DND-41 (cell line): ENCODE measurements around the gene THG1L.

Source experiments
- ATAC-seq: fragments of 200-7000 bp; cut with Tn5 transposase; 3 replicates; pipeline ENCODE4 v1.9.1; 2021; ENCODE audit warnings: low read depth; ENCODE audit not compliant: insufficient read depth
- DNase-seq: peaks from one replicate; pipeline ENCODE4 v3.0.0-alpha.2; 2020
- H2AFZ ChIP-seq: 2 replicates; pipeline ENCODE4 v1.6.0; 2012; ENCODE audit warnings: low read depth, low read length
- H3K27ac ChIP-seq: 2 replicates; pipeline ENCODE4 v1.5.1; 2012; ENCODE audit warnings: low read length, inconsistent platforms
- H3K27me3 ChIP-seq: fragments of 200-600 bp; sonication (generic); 2 replicates; pipeline ENCODE4 v1.6.0; 2012; ENCODE audit warnings: low read length, mild to moderate bottlenecking, inconsistent platforms; ENCODE audit not compliant: insufficient read depth, poor library complexity
- H3K36me3 ChIP-seq: 2 replicates; pipeline ENCODE4 v1.5.1; 2012; ENCODE audit warnings: low read length, inconsistent platforms; ENCODE audit not compliant: insufficient read depth
- H3K4me1 ChIP-seq: 2 replicates; pipeline ENCODE4 v1.5.1; 2012; ENCODE audit warnings: mild to moderate bottlenecking, low read length; ENCODE audit not compliant: insufficient read depth
- H3K4me2 ChIP-seq: 2 replicates; pipeline ENCODE4 v1.6.0; 2012; ENCODE audit warnings: mild to moderate bottlenecking, moderate library complexity, low read length, inconsistent platforms; ENCODE audit not compliant: insufficient read depth
- H3K4me3 ChIP-seq, 2 experiments: fragments of 200-600 bp in 1 of 2; shearing (Covaris generic) in 1 of 2; 2 replicates each; pipeline ENCODE4 v1.5.1; 2012 to 2016; ENCODE audit warnings: inconsistent platforms in 2 of 2, low read length in 2 of 2, mild to moderate bottlenecking in 2 of 2, low read depth in 1 of 2, moderate library complexity in 1 of 2
- H3K79me2 ChIP-seq: 2 replicates; pipeline ENCODE4 v1.6.0; 2012; ENCODE audit warnings: low read length, inconsistent platforms; ENCODE audit not compliant: insufficient read depth
- H3K9ac ChIP-seq: 2 replicates; pipeline ENCODE4 v1.6.0; 2012; ENCODE audit warnings: low read depth, mild to moderate bottlenecking, inconsistent platforms, low read length, moderate library complexity
- H3K9me3 ChIP-seq: 2 replicates; pipeline ENCODE4 v1.5.1; 2012; ENCODE audit warnings: low read length, moderate library complexity, mild to moderate bottlenecking, inconsistent platforms; ENCODE audit not compliant: insufficient read depth, severe bottlenecking
- H4K20me1 ChIP-seq: 2 replicates; pipeline ENCODE4 v1.6.0; 2012; ENCODE audit warnings: low read length; ENCODE audit not compliant: insufficient read depth
- EZH2 ChIP-seq: IDR thresholded peaks from 3 replicates; pipeline ENCODE4 v1.6.1; 2012; ENCODE audit warnings: borderline replicate concordance, low read depth, mild to moderate bottlenecking, moderate library complexity, low read length, inconsistent platforms; ENCODE audit not compliant: severe bottlenecking
- TF ChIP-seq, protein P1 (sequence below): IDR thresholded peaks from 2 replicates; pipeline ENCODE4 v1.5.1; 2012; ENCODE audit warnings: borderline replicate concordance, low read length, moderate library complexity, mild to moderate bottlenecking; ENCODE audit not compliant: poor library complexity, severe bottlenecking; ENCODE audit errors: extremely low read depth

The THG1L gene

DNA sequence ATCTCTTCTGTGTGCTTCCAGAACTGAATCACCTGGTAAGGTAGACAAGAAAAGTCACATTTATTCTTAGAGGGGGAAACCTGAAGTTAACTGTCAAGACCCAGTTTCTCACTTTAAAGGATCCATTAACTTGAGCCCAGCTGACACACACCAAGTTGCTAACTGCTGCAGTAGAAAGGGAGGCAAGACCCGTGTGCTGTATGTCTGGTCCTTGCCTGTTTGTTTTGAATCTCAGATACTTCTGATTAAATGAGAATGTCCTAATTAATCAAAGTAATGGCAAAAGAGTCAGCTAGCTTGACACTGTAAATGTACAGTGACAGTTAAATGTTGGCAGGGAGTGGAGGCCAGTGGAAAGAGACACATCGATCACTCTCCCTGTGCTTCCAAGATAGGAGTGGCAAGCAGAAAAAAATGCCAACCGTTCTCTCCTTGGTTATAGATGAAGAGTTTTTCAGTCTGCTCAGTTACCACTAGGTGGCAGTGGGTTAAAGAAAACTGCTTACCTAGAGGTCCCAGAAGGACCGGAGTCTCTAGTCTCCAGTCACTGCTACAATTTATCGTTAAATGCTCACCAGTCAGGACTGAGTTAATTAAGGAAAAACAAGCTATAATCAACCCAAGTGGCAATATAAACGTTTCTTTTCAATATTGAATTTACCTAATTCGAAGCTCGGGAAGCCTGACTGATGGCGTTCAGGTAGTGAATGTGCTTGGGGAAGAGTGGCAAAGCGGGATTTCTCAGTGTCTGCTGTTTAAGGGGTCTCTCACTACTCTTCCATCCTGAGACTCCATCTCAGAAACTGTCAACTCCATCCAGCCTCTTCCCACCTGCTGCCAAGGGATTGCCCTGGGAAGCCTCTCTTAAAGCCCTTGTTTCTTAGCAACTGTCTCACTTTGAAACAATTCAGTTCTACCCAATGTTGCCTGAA, 30.7 kb downstream of the THG1L start:
- Histone ChIP-seq H3K9ac (no peak overlapping the region), H4K20me1 (no peaks in the 10 kb centered on the region), H3K27me3 (no peaks in the 10 kb centered on the region), H3K79me2 (no peaks in the 10 kb centered on the region), H3K9me3 (no peaks in the 10 kb centered on the region), H3K4me1 (no peaks in the 10 kb centered on the region), H3K4me2 (no peak overlapping the region), H2AFZ (no peak overlapping the region), H3K4me3 (no peak overlapping the region), H3K36me3 (peaks cover 14% of the 10 kb centered on the region; the same call in 1 of the 2 replicates), H3K27ac (no peak overlapping the region)
- ATAC-seq (peak; percentile 98), DNase-seq (peak; percentile 43)
- TF ChIP-seq, protein P1, sequence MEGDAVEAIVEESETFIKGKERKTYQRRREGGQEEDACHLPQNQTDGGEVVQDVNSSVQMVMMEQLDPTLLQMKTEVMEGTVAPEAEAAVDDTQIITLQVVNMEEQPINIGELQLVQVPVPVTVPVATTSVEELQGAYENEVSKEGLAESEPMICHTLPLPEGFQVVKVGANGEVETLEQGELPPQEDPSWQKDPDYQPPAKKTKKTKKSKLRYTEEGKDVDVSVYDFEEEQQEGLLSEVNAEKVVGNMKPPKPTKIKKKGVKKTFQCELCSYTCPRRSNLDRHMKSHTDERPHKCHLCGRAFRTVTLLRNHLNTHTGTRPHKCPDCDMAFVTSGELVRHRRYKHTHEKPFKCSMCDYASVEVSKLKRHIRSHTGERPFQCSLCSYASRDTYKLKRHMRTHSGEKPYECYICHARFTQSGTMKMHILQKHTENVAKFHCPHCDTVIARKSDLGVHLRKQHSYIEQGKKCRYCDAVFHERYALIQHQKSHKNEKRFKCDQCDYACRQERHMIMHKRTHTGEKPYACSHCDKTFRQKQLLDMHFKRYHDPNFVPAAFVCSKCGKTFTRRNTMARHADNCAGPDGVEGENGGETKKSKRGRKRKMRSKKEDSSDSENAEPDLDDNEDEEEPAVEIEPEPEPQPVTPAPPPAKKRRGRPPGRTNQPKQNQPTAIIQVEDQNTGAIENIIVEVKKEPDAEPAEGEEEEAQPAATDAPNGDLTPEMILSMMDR: peak; percentile 84
- TF ChIP-seq EZH2: no peak

DNA sequence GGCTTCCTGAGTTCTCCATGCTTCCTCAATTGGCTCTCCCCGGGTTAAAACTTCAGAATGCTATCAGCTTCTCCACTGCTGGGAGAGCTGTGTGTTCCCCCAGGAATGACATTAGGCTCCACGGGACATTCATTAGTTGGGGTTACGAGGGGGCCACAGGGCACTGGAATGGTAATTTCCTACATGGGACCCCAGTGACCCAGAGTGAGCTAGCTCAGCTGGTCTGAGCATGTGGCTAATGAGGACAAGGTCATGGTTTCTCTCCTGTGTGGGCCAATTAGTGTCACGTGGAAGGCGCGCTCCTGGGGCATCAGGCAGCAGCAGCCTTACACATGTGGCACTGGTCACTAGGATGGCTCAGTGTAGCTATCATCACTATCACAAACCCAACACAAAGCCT, 33.3 kb downstream of the THG1L start:
- peaks cover 12% of the 10 kb centered on the region; the same call in 1 of the 2 replicates for H3K36me3 ChIP-seq
- DNase-seq (no peak), ATAC-seq (no peak)
- H3K27me3 ChIP-seq: no peaks in the 10 kb centered on the region
- no peaks in the 10 kb centered on the region for H3K4me1 ChIP-seq
- no peak for TF ChIP-seq EZH2
- TF ChIP-seq, protein P1: no peak
- H3K27ac ChIP-seq: no peak overlapping the region
- H3K9ac ChIP-seq: no peak overlapping the region
- H4K20me1 ChIP-seq: no peaks in the 10 kb centered on the region
- H3K9me3 ChIP-seq: no peaks in the 10 kb centered on the region
- no peak overlapping the region for H2AFZ ChIP-seq
- H3K79me2 ChIP-seq: no peaks in the 10 kb centered on the region
- H3K4me2 ChIP-seq: no peak overlapping the region
- no peak overlapping the region for H3K4me3 ChIP-seq

DNA sequence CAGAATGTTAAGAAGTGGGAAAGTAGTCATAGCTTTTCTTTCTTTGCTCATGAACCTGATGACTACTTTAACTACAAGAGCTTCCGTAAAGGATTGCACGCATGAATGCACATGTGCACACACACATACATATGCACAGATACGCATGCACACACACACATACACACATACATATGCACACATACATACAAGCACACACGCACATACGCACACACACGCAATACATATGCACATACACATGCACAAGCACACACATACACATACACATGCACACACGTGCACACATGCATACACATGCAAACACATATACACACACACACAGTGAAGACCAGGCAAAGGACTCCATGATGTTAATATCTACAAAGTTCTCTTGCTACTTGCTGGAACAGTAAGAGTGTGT, 35.2 kb downstream of the THG1L start:
- H3K4me1 ChIP-seq: no peaks in the 10 kb centered on the region
- H4K20me1 ChIP-seq: no peaks in the 10 kb centered on the region
- TF ChIP-seq, protein P1: no peak
- TF ChIP-seq EZH2: no peak
- no peak for DNase-seq
- no peak overlapping the region for H3K4me2 ChIP-seq
- H3K9me3 ChIP-seq: no peaks in the 10 kb centered on the region
- H3K79me2 ChIP-seq: no peaks in the 10 kb centered on the region
- H3K36me3 ChIP-seq: 0 out of 2 replicates have a peak, but pooled peaks cover 4% of the 10 kb centered on the region
- H2AFZ ChIP-seq: no peak overlapping the region
- H3K27me3 ChIP-seq: no peaks in the 10 kb centered on the region
- no peak overlapping the region for H3K27ac ChIP-seq
- ATAC-seq: no peak
- no peak overlapping the region for H3K9ac ChIP-seq
- H3K4me3 ChIP-seq: no peak overlapping the region

DNA sequence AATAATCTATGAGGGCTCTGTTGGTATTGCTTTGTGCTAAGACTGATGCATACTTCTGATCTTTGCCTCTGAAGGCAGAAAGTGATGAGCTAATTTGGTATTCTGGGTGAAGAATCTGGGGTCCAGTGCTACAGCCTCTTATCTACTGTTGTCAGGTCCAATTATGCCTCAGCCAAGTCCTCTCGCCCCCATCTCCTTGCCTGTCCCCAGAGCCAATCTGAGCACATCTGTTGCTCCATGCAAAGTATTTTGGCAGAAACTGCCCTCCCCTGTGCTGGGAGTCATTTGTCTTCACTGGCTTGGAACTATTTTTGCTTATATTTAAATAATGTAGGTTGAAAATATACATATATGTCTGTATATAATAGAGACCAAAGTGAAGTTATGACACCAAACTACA, 35.7 kb downstream of the THG1L start:
- no peak for DNase-seq
- H3K9me3 ChIP-seq: no peaks in the 10 kb centered on the region
- H3K4me1 ChIP-seq: no peaks in the 10 kb centered on the region
- no peaks in the 10 kb centered on the region for H4K20me1 ChIP-seq
- H3K79me2 ChIP-seq: no peaks in the 10 kb centered on the region
- H3K9ac ChIP-seq: no peak overlapping the region
- H3K4me2 ChIP-seq: no peak overlapping the region
- ATAC-seq: no peak
- no peaks in the 10 kb centered on the region for H3K27me3 ChIP-seq
- no peak overlapping the region for H2AFZ ChIP-seq
- H3K27ac ChIP-seq: no peak overlapping the region
- H3K36me3 ChIP-seq: no peaks in the 10 kb centered on the region
- no peak for TF ChIP-seq EZH2
- TF ChIP-seq, protein P1: no peak
- H3K4me3 ChIP-seq: no peak overlapping the region
